Lower leg skin (tissue), 3 donors: ENCODE results near the gene ANKRD40CL.

Experiments used
- CTCF ChIP-seq, 3 donors: fragments of 450-650 bp; IDR thresholded peaks; one replicate each; pipeline ENCODE4 v1.5.1; 2016; ENCODE audit warnings: antibody characterized with exemption in 3 of 3, mild to moderate bottlenecking in 3 of 3, moderate library complexity in 2 of 3
- POLR2A ChIP-seq, 2 donors: fragments of 450-650 bp; IDR thresholded peaks; one replicate each; pipeline ENCODE4 v1.6.1; 2016 to 2017; ENCODE audit warnings: antibody characterized with exemption in 2 of 2, mild to moderate bottlenecking in 1 of 2, moderate library complexity in 1 of 2

DNA sequence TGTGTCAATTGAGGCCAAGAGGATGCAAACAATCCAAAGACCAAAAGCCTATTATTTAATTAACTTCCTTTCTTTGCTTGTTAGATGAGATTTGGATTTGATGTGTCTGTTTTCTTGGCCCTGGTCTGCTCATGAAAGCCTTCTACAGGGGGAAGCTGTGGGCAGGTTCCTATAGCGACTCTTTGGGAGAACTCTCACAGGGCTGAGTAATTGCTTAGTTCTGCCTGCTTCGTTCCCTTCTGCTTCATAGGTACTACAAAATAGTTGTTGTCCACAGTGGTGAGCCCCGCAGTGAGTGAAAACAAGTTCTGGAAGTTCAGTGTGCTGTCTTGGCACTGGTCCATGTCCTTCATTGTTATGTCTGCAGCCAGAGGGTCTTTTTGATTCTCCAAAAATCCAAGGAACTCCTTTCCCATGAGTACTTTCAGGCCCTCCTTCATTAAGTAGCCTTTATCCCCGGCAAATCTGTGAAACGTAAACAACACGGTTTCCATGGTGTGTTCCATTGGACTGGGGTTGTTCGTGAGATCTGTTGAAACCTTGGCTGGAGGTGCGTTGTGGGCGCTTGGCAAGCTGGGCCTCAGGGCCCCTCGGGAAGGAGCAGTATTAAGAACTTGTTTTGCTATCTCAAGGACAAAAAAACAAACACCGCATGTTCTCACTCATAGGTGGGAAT, 30.0 kb upstream of the ANKRD40CL start:
- no peak for TF ChIP-seq CTCF (IDR thresholded peaks at IDR 0.05)
- no peak for TF ChIP-seq POLR2A (IDR thresholded peaks at IDR 0.05)
